B cell (primary cell): ENCODE data around the gene GATAD2A. TPM values are rescaled to one million over a fixed set of nuclear protein-coding genes. Genes with fewer than 3 reads are reported as not detected.

ENCODE experiments used
- ATAC-seq: fragments of 200-7000 bp; cut with Tn5 transposase; one replicate; pipeline ENCODE4 v1.10.0; 2021; ENCODE audit warnings: low read depth, mild to moderate bottlenecking, moderate number of reproducible peaks, moderate library complexity
- CTCF ChIA-PET: fragments of 350-600 bp; sonication (Branson Sonifier 250); formaldehyde crosslinking; loops from one replicate; lab custom pipeline; 2021; ENCODE audit warnings: antibody characterized with exemption, inconsistent platforms; lab: Charles Lee
- POLR2A ChIA-PET: fragments of 350-600 bp; sonication (Branson Sonifier 250); formaldehyde crosslinking; loops from one replicate; lab custom pipeline; 2021; ENCODE audit warnings: antibody characterized with exemption; lab: Charles Lee
- DNase-seq: peaks from one replicate; pipeline ENCODE4 v3.0.0; 2013
- H2AFZ ChIP-seq: 2 replicates; pipeline ENCODE4 v1.6.1; 2012; ENCODE audit warnings: mild to moderate bottlenecking, low read depth, low read length; ENCODE audit not compliant: insufficient read depth, poor library complexity, severe bottlenecking
- H3K27ac ChIP-seq, 2 donors: 1 replicate in 1 of 2; 2 replicates in 1 of 2; pipeline ENCODE4 v1.5.1; 2012 to 2013; ENCODE audit warnings: low read length in 2 of 2, mild to moderate bottlenecking in 2 of 2, moderate library complexity in 1 of 2
- H3K27me3 ChIP-seq, 4 experiments: fragments of 200-600 bp in 1 of 4; sonication (generic) in 1 of 4; replicated peaks in 1 of 4; 1 replicate in 2 of 4; 2 replicates in 2 of 4; pipeline versions ENCODE4 v1.6.1 to v1.7.0; 2013 to 2016; ENCODE audit warnings: low read length in 3 of 4, mild to moderate bottlenecking in 2 of 4, mixed read lengths in 1 of 4, moderate library complexity in 1 of 4; ENCODE audit not compliant: insufficient read depth in 4 of 4, control insufficient read depth in 3 of 4; ENCODE audit errors: control extremely low read depth in 1 of 4
- H3K36me3 ChIP-seq, 2 experiments: replicated peaks in 1 of 2; 1 replicate in 1 of 2; 2 replicates in 1 of 2; pipeline versions ENCODE4 v1.6.1 to v1.7.1; 2013; ENCODE audit warnings: low read length in 1 of 2; ENCODE audit not compliant: insufficient read depth in 2 of 2, control insufficient read depth in 1 of 2; ENCODE audit errors: control extremely low read depth in 1 of 2, extremely low read depth in 1 of 2
- H3K4me1 ChIP-seq, 2 donors: fragments of 200-600 bp in 1 of 2; sonication (generic) in 1 of 2; 1 replicate in 1 of 2; 2 replicates in 1 of 2; pipeline versions ENCODE4 v1.5.1 to v1.6.1; 2013 to 2017; ENCODE audit warnings: low read length in 2 of 2; ENCODE audit not compliant: control insufficient read depth in 2 of 2, insufficient read depth in 2 of 2
- H3K4me2 ChIP-seq: replicated peaks from 2 replicates; pipeline ENCODE3; 2012; ENCODE audit warnings: mild to moderate bottlenecking, low read depth, low read length; ENCODE audit not compliant: poor library complexity, severe bottlenecking
- H3K4me3 ChIP-seq, 5 experiments: fragments of 200-600 bp in 1 of 5; sonication (generic) in 1 of 5; 1 replicate in 3 of 5; 2 replicates in 2 of 5; pipeline versions ENCODE4 v1.5.1 to v1.7.0; 2011 to 2016; ENCODE audit warnings: low read length in 4 of 5, mild to moderate bottlenecking in 4 of 5, low read depth in 2 of 5, control low read depth in 1 of 5, moderate library complexity in 1 of 5; ENCODE audit not compliant: insufficient read depth in 1 of 5; ENCODE audit errors: control extremely low read depth in 1 of 5, extremely low read depth in 1 of 5
- H3K79me2 ChIP-seq: fragments of 200-600 bp; sonication (generic); one replicate; pipeline ENCODE4 v1.6.0; 2016; ENCODE audit warnings: low read length; ENCODE audit not compliant: control insufficient read depth, insufficient read depth
- H3K9ac ChIP-seq: fragments of 200-600 bp; sonication (generic); 2 replicates; pipeline ENCODE4 v1.6.1; 2017; ENCODE audit warnings: mild to moderate bottlenecking, low read length, moderate library complexity
- H3K9me3 ChIP-seq, 3 donors: one replicate each; pipeline versions ENCODE4 v1.6.1 to v1.7.1; 2013; ENCODE audit warnings: low read length in 2 of 3; ENCODE audit not compliant: control insufficient read depth in 2 of 3, insufficient read depth in 1 of 3; ENCODE audit errors: control extremely low read depth in 1 of 3
- H4K20me1 ChIP-seq: 2 replicates; pipeline ENCODE4 v1.6.0; 2012; ENCODE audit warnings: mild to moderate bottlenecking, low read length; ENCODE audit not compliant: insufficient read depth, control insufficient read depth, poor library complexity, severe bottlenecking
- H3K27ac Mint-ChIP-seq: one replicate; pipeline ENCODE4 v1.8.0; 2021; ENCODE audit warnings: mixed read lengths
- H3K27me3 Mint-ChIP-seq: one replicate; pipeline ENCODE4 v1.8.0; 2021; ENCODE audit warnings: mixed read lengths
- H3K4me1 Mint-ChIP-seq: one replicate; pipeline ENCODE4 v1.8.0; 2021; ENCODE audit warnings: mixed read lengths
- H3K4me3 Mint-ChIP-seq: one replicate; pipeline ENCODE4 v1.8.0; 2021; ENCODE audit warnings: mixed read lengths
- H3K9me3 Mint-ChIP-seq: one replicate; pipeline ENCODE4 v1.8.0; 2022; ENCODE audit warnings: mixed read lengths; ENCODE audit not compliant: insufficient read depth
- EZH2 ChIP-seq: IDR thresholded peaks from 2 replicates; pipeline ENCODE4 v1.6.1; 2012; ENCODE audit warnings: borderline replicate concordance, low read depth, mild to moderate bottlenecking, moderate library complexity, low read length; ENCODE audit not compliant: insufficient read depth, poor library complexity, severe bottlenecking
- WGBS: methylation state at CpG from one replicate; pipeline ENCODE4 v1.1.5; 2013; ENCODE audit warnings: missing lambda C conversion rate; ENCODE audit not compliant: insufficient coverage; 5-methylcytosine and 5-hydroxymethylcytosine counted together
- intact Hi-C: fragments of 100-400 bp; cut with micrococcal nuclease; formaldehyde crosslinking; loops from one replicate; pipeline ENCODE4 v1.10.0; 2022
- polyA plus RNA-seq: library from polyadenylated mRNA; depleted of rRNA; stranded (reverse); fragments of >200 nt; gene quantifications from 2 replicates; pipeline ENCODE4 v1.2.3, GENCODE V29; 2012
- total RNA-seq, 2 donors: library from RNA; stranded (reverse); fragments of 120-200 nt in 1 of 2; gene quantifications; 1 replicate in 1 of 2; 2 replicates in 1 of 2; pipeline versions ENCODE4 v1.2.3 to v1.2.4, GENCODE V29; 2013 to 2022
- TF ChIP-seq, protein P1 (sequence below): fragments of 200-600 bp; IDR thresholded peaks from one replicate; pipeline ENCODE4 v1.8.0; 2022; ENCODE audit warnings: antibody characterized with exemption, mild to moderate bottlenecking

Gene GATAD2A
- total and polyA plus RNA-seq, 2 donors (not counting 1 experiment from before 2014, with no cell fraction given) = 28.8 to 76.3 TPM

DNA sequence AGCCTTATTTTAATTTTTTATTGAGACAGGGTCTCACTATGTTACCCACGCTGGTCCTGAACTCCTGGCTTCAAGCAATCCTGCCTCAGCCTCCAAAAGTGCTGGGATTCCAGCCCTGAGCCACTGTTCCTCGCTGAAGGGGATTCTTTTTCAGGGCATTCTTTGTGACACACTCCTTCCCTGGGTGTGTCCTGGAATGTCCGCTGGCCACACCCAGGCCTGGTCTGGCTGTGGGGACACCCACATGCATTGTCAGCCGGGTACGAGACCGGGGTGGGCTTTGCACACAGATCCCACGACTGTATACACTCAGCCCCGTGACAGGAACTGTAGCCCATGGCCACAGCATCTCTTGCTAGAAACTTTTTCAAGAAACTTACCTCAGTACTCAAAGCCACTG is 34.4 kb upstream of the GATAD2A start:
- no peak for ATAC-seq
- TF ChIP-seq, protein P1, sequence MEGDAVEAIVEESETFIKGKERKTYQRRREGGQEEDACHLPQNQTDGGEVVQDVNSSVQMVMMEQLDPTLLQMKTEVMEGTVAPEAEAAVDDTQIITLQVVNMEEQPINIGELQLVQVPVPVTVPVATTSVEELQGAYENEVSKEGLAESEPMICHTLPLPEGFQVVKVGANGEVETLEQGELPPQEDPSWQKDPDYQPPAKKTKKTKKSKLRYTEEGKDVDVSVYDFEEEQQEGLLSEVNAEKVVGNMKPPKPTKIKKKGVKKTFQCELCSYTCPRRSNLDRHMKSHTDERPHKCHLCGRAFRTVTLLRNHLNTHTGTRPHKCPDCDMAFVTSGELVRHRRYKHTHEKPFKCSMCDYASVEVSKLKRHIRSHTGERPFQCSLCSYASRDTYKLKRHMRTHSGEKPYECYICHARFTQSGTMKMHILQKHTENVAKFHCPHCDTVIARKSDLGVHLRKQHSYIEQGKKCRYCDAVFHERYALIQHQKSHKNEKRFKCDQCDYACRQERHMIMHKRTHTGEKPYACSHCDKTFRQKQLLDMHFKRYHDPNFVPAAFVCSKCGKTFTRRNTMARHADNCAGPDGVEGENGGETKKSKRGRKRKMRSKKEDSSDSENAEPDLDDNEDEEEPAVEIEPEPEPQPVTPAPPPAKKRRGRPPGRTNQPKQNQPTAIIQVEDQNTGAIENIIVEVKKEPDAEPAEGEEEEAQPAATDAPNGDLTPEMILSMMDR = no peak
- TF ChIP-seq EZH2 = no peak
- Histone ChIP-seq H3K9ac (no peak overlapping the region), H3K4me3 (no peak overlapping the region), H3K4me1 (peaks cover 13 to 30% of the 10 kb centered on the region in 2 donors), H3K79me2 (no peaks in the 10 kb centered on the region), H3K27ac (no peak overlapping the region), H3K36me3 (no peaks in the 10 kb centered on the region), H3K27me3 (no peaks in the 10 kb centered on the region), H2AFZ (no peak overlapping the region), H4K20me1 (no peaks in the 10 kb centered on the region), H3K4me2 (no peak overlapping the region), H3K9me3 (no peaks in the 10 kb centered on the region)
- Mint-ChIP-seq H3K27ac (peak overlapping the region; percentile 50), H3K27me3 (no peaks in the 10 kb centered on the region), H3K4me3 (no peak overlapping the region), H3K4me1 (peaks cover 12% of the 10 kb centered on the region), H3K9me3 (no peaks in the 10 kb centered on the region)
- ChIA-PET CTCF (interaction anchor here (11.8 kb wide), 1 partner anchor 118 kb away, joined by 301 read pairs; no protein-coding TSS in a partner anchor), POLR2A (no interaction called here)
- intact Hi-C loops = no loop called here
- 97% methylated on average over 8 of the region's 8 CpGs for WGBS
- DNase-seq = no peak

DNA sequence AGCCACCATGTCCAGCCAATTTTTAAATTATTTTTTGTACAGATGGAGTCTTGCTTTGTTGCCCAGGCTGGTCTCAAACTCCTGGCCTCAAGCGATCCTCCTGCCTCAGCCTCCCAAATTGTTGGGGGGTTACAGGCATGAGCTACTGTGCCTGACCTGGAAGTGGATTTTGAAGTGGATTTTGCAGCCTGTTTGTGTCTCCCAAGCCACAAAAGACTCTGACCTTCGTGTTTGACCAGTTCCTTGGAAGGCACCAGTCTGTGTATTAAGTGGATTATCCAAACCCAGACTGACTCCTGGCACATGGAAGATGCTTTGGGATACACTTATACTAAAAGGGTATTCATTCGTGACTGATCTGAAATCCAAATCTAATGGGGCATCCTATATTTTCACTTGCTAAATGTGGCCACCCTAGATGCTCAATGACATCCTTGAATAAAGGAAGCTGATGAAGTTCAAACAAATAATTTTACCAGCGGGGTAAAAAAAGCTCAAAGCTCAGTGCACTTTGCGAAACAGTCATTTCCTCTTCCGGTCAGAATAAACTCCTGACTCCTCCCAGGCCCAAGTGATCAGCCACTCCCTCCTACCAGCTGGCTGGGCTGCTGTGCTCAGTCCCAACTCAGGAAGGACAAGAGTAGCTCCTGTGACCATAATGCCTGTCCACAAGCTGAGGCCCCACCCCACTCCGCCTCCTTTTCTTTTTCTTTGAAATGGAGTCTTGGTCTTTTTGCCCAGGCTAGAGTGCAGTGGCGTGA is 32.6 kb upstream of the GATAD2A start:
- Histone ChIP-seq H4K20me1 (no peaks in the 10 kb centered on the region), H3K4me2 (peak overlapping the region; percentile 66), H3K27ac (peak overlapping the region; percentile 74 to 82), H2AFZ (peak overlapping the region; percentile 73), H3K79me2 (no peaks in the 10 kb centered on the region), H3K27me3 (no peaks in the 10 kb centered on the region), H3K9me3 (no peaks in the 10 kb centered on the region), H3K4me3 (peak overlapping the region; percentile 14 to 49 (median 26)), H3K4me1 (peaks cover 11 to 22% of the 10 kb centered on the region in 2 donors), H3K36me3 (no peaks in the 10 kb centered on the region), H3K9ac (peak overlapping the region; percentile 53)
- Mint-ChIP-seq H3K4me3 (peak overlapping the region; percentile 74), H3K4me1 (peaks cover 8% of the 10 kb centered on the region), H3K27ac (peak overlapping the region; percentile 89), H3K27me3 (no peaks in the 10 kb centered on the region), H3K9me3 (no peaks in the 10 kb centered on the region)
- intact Hi-C loops = loop anchor here (1.0 kb wide), 1 partner anchor 12 kb away; no protein-coding TSS in a partner anchor
- DNase-seq = peak; percentile 67
- ATAC-seq = peak; percentile 97
- CTCF ChIA-PET = interaction anchor here (0.9 to 1.4 kb wide), 6 partner anchors 8 to 118 kb away, joined by 3 to 12 read pairs (median 4); partner anchors contain the start of gene GATAD2A
- TF ChIP-seq, protein P1 = no peak
- TF ChIP-seq EZH2 = no peak
- 33% methylated on average over 7 of the region's 8 CpGs for WGBS
- POLR2A ChIA-PET = interaction anchor here (0.6 to 1.3 kb wide), 3 partner anchors 8 to 116 kb away, joined by 3 to 8 read pairs (median 6); no protein-coding TSS in a partner anchor
